Caco-2 (cell line): ENCODE measurements around the gene NUDT3. TPM values are rescaled to one million over a fixed set of nuclear protein-coding genes. Genes with fewer than 3 reads are reported as not detected.

Experiments used
- microRNA-seq: library from miRNA; unstranded; fragments of <30 nt; microRNA quantifications from one replicate; pipeline ENCODE4 v1.2.0, GENCODE V29; 2022
- total RNA-seq: library from RNA; stranded (reverse); gene quantifications from 2 replicates; pipeline ENCODE4 v1.2.3, GENCODE V29; 2022

NUDT3 gene
- total RNA-seq, 1 experiment from 2014 or later = 22.9 TPM

Small RNA genes lying within 50 kb of the gene (microRNA-seq; reads per million reads assigned to microRNA genes)
- gene MIR6835 = not detected

Other genes starting within 250 kb of the NUDT3 start
- 0.09 TPM in 1 of 2 replicates, not detected in the other for gene GRM4, start 246.6 kb downstream of the NUDT3 start, total RNA-seq
- 301 and 322 TPM in 2 replicates for gene HMGA1, start 155.8 kb downstream of the NUDT3 start, total RNA-seq
- 14.3 and 16.0 TPM in 2 replicates for gene SMIM29, start 143.7 kb downstream of the NUDT3 start, total RNA-seq
- 1,650 and 1,752 TPM in 2 replicates for gene RPS10, start 33.4 kb upstream of the NUDT3 start, total RNA-seq
- gene PACSIN1, start 73.4 kb upstream of the NUDT3 start, total RNA-seq = 3.4 and 3.7 TPM in 2 replicates
- 0.67 and 0.77 TPM in 2 replicates for gene SPDEF, start 163.7 kb upstream of the NUDT3 start, total RNA-seq